A204.1 (cell line): Measurements from ENCODE around the gene MACROD2.

ENCODE experiments used
- FAIRE-seq: peaks from 2 replicates; lab custom pipeline; 2012; peaks lifted over from hg19 to GRCh38; lab: Jason Lieb, UNC

MACROD2 gene

GRCh38 chr20:14879020-14879697 is 883.8 kb downstream of the MACROD2 start:
- FAIRE-seq: no peak

- FAIRE-seq: no peak
Observed at GRCh38 chr20:14879839-14880238, 884.5 kb downstream of the MACROD2 start.

GRCh38 chr20:14881518-14881917 is 886.2 kb downstream of the MACROD2 start:
- FAIRE-seq: no peak

- FAIRE-seq: no peak
Observed at GRCh38 chr20:14882157-14882556, 886.8 kb downstream of the MACROD2 start.

GRCh38 chr20:14882846-14883245 is 887.5 kb downstream of the MACROD2 start:
- FAIRE-seq: no peak

GRCh38 chr20:14883324-14883723 is 888.0 kb downstream of the MACROD2 start:
- no peak for FAIRE-seq

GRCh38 chr20:14885661-14886060 is 890.3 kb downstream of the MACROD2 start:
- no peak for FAIRE-seq

- no peak for FAIRE-seq
Observed at GRCh38 chr20:14888134-14888533, 892.8 kb downstream of the MACROD2 start.

GRCh38 chr20:14889496-14890255 is 894.4 kb downstream of the MACROD2 start:
- no peak for FAIRE-seq

- FAIRE-seq: no peak
Observed at GRCh38 chr20:14890713-14891112, 895.4 kb downstream of the MACROD2 start.

GRCh38 chr20:14892782-14893181 is 897.5 kb downstream of the MACROD2 start:
- FAIRE-seq: no peak

GRCh38 chr20:14896569-14896968 is 901.3 kb downstream of the MACROD2 start:
- FAIRE-seq: no peak

- FAIRE-seq: no peak
Observed at GRCh38 chr20:14897608-14898007, 902.3 kb downstream of the MACROD2 start.

GRCh38 chr20:14902432-14903089 is 907.2 kb downstream of the MACROD2 start:
- FAIRE-seq: no peak

GRCh38 chr20:14906908-14907434 is 911.7 kb downstream of the MACROD2 start:
- no peak for FAIRE-seq

- FAIRE-seq: no peak
Observed at GRCh38 chr20:14910126-14910525, 914.8 kb downstream of the MACROD2 start.

GRCh38 chr20:14913896-14914620 is 918.7 kb downstream of the MACROD2 start:
- no peak for FAIRE-seq

- FAIRE-seq: no peak
Observed at GRCh38 chr20:14914633-14915032, 919.3 kb downstream of the MACROD2 start.

GRCh38 chr20:14915356-14915755 is 920.0 kb downstream of the MACROD2 start:
- FAIRE-seq: no peak

GRCh38 chr20:14916360-14916920 is 921.1 kb downstream of the MACROD2 start:
- FAIRE-seq: no peak

- no peak for FAIRE-seq
Observed at GRCh38 chr20:14918281-14918680, 923.0 kb downstream of the MACROD2 start.

GRCh38 chr20:14918976-14919375 is 923.7 kb downstream of the MACROD2 start:
- FAIRE-seq: no peak
